ENCODE results near the gene SLC35F3.

- TF ChIP-seq POLR2AphosphoS5 (IDR thresholded peaks at IDR 0.05) (no peak), CTCF (IDR thresholded peaks at IDR 0.05; ENCODE audit: poor library complexity, severe bottlenecking) (no peak), EZH2 (IDR thresholded peaks at IDR 0.05; ENCODE audit: borderline replicate concordance, insufficient read depth, low read length, poor library complexity, severe bottlenecking) (no peak), EP300 (conservative IDR thresholded peaks at IDR 0.05; ENCODE audit: poor library complexity, severe bottlenecking) (no peak), REST (IDR thresholded peaks at IDR 0.05; ENCODE audit: borderline replicate concordance) (no peak)
Measured at GRCh38 chr1:234250747-234251146, 346.3 kb downstream of the SLC35F3 start.
